Measurements from ENCODE around the gene IFNG. TPM values are rescaled to one million over a fixed set of nuclear protein-coding genes. Genes with fewer than 3 reads are reported as not detected.

IFNG gene
- total and polyA plus RNA-seq, 2 donors (not counting 1 experiment from before 2014, with no cell fraction given): not detected

DNA sequence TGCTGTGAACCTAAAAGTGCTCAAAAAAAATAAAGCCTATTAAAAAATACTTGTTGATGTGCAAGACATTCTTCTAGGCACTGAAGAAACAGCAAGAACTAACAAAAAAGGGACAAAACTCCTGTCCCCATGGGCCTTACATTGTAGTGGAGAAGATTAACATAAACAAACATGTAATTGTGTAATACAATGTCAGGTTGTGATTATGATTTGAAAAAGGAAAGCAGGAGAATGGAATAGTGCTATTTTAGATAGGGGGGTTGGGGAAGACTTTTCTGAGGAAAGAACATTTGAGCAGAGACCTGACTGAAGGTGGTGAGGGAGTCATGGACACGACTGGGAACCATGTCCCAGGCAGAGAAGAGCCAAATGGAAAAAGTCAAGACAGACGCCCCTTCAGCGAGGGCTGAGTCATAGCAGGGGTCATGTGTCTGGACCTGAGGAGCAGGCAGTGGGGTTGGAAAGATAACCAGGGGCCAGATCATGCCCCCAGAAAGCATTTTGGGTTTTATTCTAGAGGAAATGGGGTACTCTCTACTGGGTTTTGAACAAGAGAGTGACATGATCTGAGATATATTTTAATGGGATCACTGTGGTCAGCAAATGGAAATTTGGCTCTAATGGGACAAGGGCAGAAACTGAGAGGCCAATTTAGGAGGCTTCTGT lies 19.4 kb upstream of the IFNG start:
- no peak overlapping the region for H3K9ac ChIP-seq (ENCODE audit: insufficient read depth, low read length)
- H3K27me3 ChIP-seq (ENCODE audit: control insufficient read depth, insufficient read depth, low read length): no peaks in the 10 kb centered on the region
- H4K20me1 ChIP-seq (ENCODE audit: control insufficient read depth, extremely low read depth, insufficient read depth, low read length): no peaks in the 10 kb centered on the region
- no peaks in the 10 kb centered on the region for H3K4me1 ChIP-seq (ENCODE audit: control insufficient read depth, extremely low read depth, insufficient read depth, low read length)
- H3K4me2 ChIP-seq (ENCODE audit: extremely low read depth, insufficient read depth, low read length): no peak overlapping the region
- TF ChIP-seq, protein P1, sequence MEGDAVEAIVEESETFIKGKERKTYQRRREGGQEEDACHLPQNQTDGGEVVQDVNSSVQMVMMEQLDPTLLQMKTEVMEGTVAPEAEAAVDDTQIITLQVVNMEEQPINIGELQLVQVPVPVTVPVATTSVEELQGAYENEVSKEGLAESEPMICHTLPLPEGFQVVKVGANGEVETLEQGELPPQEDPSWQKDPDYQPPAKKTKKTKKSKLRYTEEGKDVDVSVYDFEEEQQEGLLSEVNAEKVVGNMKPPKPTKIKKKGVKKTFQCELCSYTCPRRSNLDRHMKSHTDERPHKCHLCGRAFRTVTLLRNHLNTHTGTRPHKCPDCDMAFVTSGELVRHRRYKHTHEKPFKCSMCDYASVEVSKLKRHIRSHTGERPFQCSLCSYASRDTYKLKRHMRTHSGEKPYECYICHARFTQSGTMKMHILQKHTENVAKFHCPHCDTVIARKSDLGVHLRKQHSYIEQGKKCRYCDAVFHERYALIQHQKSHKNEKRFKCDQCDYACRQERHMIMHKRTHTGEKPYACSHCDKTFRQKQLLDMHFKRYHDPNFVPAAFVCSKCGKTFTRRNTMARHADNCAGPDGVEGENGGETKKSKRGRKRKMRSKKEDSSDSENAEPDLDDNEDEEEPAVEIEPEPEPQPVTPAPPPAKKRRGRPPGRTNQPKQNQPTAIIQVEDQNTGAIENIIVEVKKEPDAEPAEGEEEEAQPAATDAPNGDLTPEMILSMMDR (conservative IDR thresholded peaks at IDR 0.05 in 1 of 2, IDR thresholded peaks at IDR 0.05 in 1 of 2; ENCODE audit: low read depth in 1 of 2, low read length in 2 of 2): no peak
- H3K79me2 ChIP-seq (ENCODE audit: control insufficient read depth, insufficient read depth, low read length): no peaks in the 10 kb centered on the region
- DNase-seq (ENCODE audit: low read depth in 2 of 2): no peak
- no peaks in the 10 kb centered on the region for H3K9me3 ChIP-seq (ENCODE audit: control insufficient read depth, insufficient read depth, low read depth, low read length)
- no peak overlapping the region for H3K4me3 ChIP-seq (replicated peaks in 1 of 4; ENCODE audit: control extremely low read depth in 1 of 4, insufficient read depth in 1 of 4, low read depth in 3 of 4, low read length in 4 of 4)
- H3K27ac ChIP-seq (ENCODE audit: insufficient read depth, low read length): no peak overlapping the region
- no peak overlapping the region for H2AFZ ChIP-seq (ENCODE audit: low read length)
- no peaks in the 10 kb centered on the region for H3K36me3 ChIP-seq (ENCODE audit: control insufficient read depth, insufficient read depth, low read length)

DNA sequence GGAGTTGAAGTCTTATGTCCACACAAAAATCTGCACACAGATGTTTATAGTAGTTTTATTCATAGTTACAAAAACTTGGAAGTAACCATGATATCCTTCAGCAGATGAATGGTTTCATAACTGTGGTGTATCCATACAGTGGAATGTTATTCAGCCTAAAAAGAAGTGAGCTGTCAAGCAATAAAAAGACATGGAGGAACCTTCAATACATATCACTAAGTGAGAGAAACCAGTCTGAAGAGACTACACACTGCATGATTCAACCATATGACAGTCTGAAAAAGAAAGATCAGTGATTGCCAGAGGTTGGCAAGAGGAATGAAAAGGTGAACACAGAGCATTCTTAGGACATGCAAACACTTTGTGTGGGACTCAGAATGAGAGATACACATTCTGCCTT lies 18.6 kb upstream of the IFNG start:
- Histone ChIP-seq H3K4me2 (ENCODE audit: extremely low read depth, insufficient read depth, low read length) (no peak overlapping the region), H4K20me1 (ENCODE audit: control insufficient read depth, extremely low read depth, insufficient read depth, low read length) (no peaks in the 10 kb centered on the region), H3K36me3 (ENCODE audit: control insufficient read depth, insufficient read depth, low read length) (no peaks in the 10 kb centered on the region), H3K9ac (ENCODE audit: insufficient read depth, low read length) (no peak overlapping the region), H3K79me2 (ENCODE audit: control insufficient read depth, insufficient read depth, low read length) (no peaks in the 10 kb centered on the region), H3K27me3 (ENCODE audit: control insufficient read depth, insufficient read depth, low read length) (no peaks in the 10 kb centered on the region), H3K9me3 (ENCODE audit: control insufficient read depth, insufficient read depth, low read depth, low read length) (no peaks in the 10 kb centered on the region), H3K4me1 (ENCODE audit: control insufficient read depth, extremely low read depth, insufficient read depth, low read length) (no peaks in the 10 kb centered on the region), H3K4me3 (replicated peaks in 1 of 4; ENCODE audit: control extremely low read depth in 1 of 4, insufficient read depth in 1 of 4, low read depth in 3 of 4, low read length in 4 of 4) (no peak overlapping the region), H2AFZ (ENCODE audit: low read length) (no peak overlapping the region), H3K27ac (ENCODE audit: insufficient read depth, low read length) (no peak overlapping the region)
- TF ChIP-seq EZH2 (IDR thresholded peaks at IDR 0.05; ENCODE audit: low read length, missing control alignments): no peak
- TF ChIP-seq, protein P1 (conservative IDR thresholded peaks at IDR 0.05 in 1 of 2, IDR thresholded peaks at IDR 0.05 in 1 of 2; ENCODE audit: low read depth in 1 of 2, low read length in 2 of 2): no peak
- no peak for DNase-seq (ENCODE audit: low read depth in 2 of 2)

DNA sequence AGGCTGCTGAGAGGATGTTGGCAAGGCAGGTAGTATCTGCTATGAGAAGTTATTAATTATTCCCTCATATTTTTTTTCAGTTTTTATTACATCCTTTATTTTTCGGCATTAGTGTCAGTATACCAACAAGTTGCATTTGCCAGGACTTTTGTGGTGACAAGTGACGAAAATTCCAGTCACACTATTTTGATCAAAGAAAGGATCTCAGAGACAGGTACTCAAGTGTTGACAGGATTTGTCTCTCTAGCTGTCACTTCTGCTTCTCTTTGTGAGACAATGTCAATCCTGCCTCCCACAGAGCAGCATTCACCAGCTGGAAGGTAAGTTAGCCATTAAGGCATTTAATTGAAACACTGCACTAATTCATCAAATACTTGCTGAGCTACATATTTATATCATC lies 18.0 kb upstream of the IFNG start:
- H3K4me1 ChIP-seq (ENCODE audit: control insufficient read depth, extremely low read depth, insufficient read depth, low read length): no peaks in the 10 kb centered on the region
- no peak for DNase-seq (ENCODE audit: low read depth in 2 of 2)
- no peaks in the 10 kb centered on the region for H3K79me2 ChIP-seq (ENCODE audit: control insufficient read depth, insufficient read depth, low read length)
- no peak overlapping the region for H3K4me3 ChIP-seq (replicated peaks in 1 of 4; ENCODE audit: control extremely low read depth in 1 of 4, insufficient read depth in 1 of 4, low read depth in 3 of 4, low read length in 4 of 4)
- no peak overlapping the region for H2AFZ ChIP-seq (ENCODE audit: low read length)
- no peak overlapping the region for H3K27ac ChIP-seq (ENCODE audit: insufficient read depth, low read length)
- no peaks in the 10 kb centered on the region for H3K36me3 ChIP-seq (ENCODE audit: control insufficient read depth, insufficient read depth, low read length)
- TF ChIP-seq EZH2 (IDR thresholded peaks at IDR 0.05; ENCODE audit: low read length, missing control alignments): no peak
- TF ChIP-seq, protein P1 (conservative IDR thresholded peaks at IDR 0.05 in 1 of 2, IDR thresholded peaks at IDR 0.05 in 1 of 2; ENCODE audit: low read depth in 1 of 2, low read length in 2 of 2): no peak
- H3K27me3 ChIP-seq (ENCODE audit: control insufficient read depth, insufficient read depth, low read length): no peaks in the 10 kb centered on the region
- H4K20me1 ChIP-seq (ENCODE audit: control insufficient read depth, extremely low read depth, insufficient read depth, low read length): no peaks in the 10 kb centered on the region
- H3K9ac ChIP-seq (ENCODE audit: insufficient read depth, low read length): no peak overlapping the region
- no peak overlapping the region for H3K4me2 ChIP-seq (ENCODE audit: extremely low read depth, insufficient read depth, low read length)
- no peaks in the 10 kb centered on the region for H3K9me3 ChIP-seq (ENCODE audit: control insufficient read depth, insufficient read depth, low read depth, low read length)
